ENCODE measurements around the gene JMJD8. TPM values are rescaled to one million over a fixed set of nuclear protein-coding genes. Genes with fewer than 3 reads are reported as not detected.

The JMJD8 gene
- total and polyA plus RNA-seq, 9 of the 15 experiments (the other 6 are each of a cell fraction or from before 2014, with no cell fraction given) = 1.2 to 50.6 (median 29.3) TPM

GRCh38 chr16:641326-642188 is 42.6 kb downstream of the JMJD8 start, which contains the start of gene MCRIP2 (continued):
- TF ChIP-seq REST (IDR thresholded peaks at IDR 0.05; ENCODE audit: borderline replicate concordance) (peak; percentile 43), REST (CRISPR knock-in tag; IDR thresholded peaks at IDR 0.05; ENCODE audit: low read depth) (no peak), RCOR1 (IDR thresholded peaks at IDR 0.05; ENCODE audit: borderline replicate concordance in 1 of 2, low read depth in 2 of 2, low read length in 2 of 2) (peak in 1 of 2 experiments; percentile 35; a peak in 1 of 4 replicates), HIVEP1 (CRISPR knock-in tag; IDR thresholded peaks at IDR 0.05) (no peak), KDM4B (IDR thresholded peaks at IDR 0.05; ENCODE audit: borderline replicate concordance in 2 of 2, low read depth in 1 of 2) (0 out of 4 replicates have a peak, but pooled peaks of 1 of the 2 experiments have one; percentile 45), CBX1 (IDR thresholded peaks at IDR 0.05; ENCODE audit: low read depth) (peak; percentile 61; the same call in 1 of the 2 replicates), HOMEZ (CRISPR knock-in tag; IDR thresholded peaks at IDR 0.05) (no peak), JUN (IDR thresholded peaks at IDR 0.05; ENCODE audit: borderline replicate concordance, low read depth, low read length) (no peak; the same call in 1 of the 2 replicates), JUN (CRISPR knock-in tag; IDR thresholded peaks at IDR 0.05; ENCODE audit: borderline replicate concordance) (0 out of 2 replicates have a peak, but pooled peaks have one; percentile 40), MEIS2 (IDR thresholded peaks at IDR 0.05; ENCODE audit: partially characterized antibody) (peak; percentile 34), E2F5 (CRISPR knock-in tag; IDR thresholded peaks at IDR 0.05) (no peak), EP300 (IDR thresholded peaks at IDR 0.05; ENCODE audit: low read length) (no peak; the same call in 1 of the 2 replicates)
- TF ChIP-seq, protein P1, sequence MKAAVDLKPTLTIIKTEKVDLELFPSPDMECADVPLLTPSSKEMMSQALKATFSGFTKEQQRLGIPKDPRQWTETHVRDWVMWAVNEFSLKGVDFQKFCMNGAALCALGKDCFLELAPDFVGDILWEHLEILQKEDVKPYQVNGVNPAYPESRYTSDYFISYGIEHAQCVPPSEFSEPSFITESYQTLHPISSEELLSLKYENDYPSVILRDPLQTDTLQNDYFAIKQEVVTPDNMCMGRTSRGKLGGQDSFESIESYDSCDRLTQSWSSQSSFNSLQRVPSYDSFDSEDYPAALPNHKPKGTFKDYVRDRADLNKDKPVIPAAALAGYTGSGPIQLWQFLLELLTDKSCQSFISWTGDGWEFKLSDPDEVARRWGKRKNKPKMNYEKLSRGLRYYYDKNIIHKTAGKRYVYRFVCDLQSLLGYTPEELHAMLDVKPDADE (conservative IDR thresholded peaks at IDR 0.05; ENCODE audit: control insufficient read depth, low read depth, low read length) = 0 out of 2 replicates have a peak, but pooled peaks have one; percentile 51

Data from K562 (cell line).